Activated T-cell treated with anti-CD3 and anti-CD28 coated beads for 24 hours (primary cell): ENCODE measurements around the gene LCE1D.

Source experiments
- DNase-seq: peaks from one replicate; pipeline ENCODE4 v3.0.0-alpha.2; 2020; ENCODE audit warnings: low read depth

The LCE1D gene

GRCh38 chr1:152796421-152796820 is at the start of gene LCE1D:
LCE1D (plus strand) TSS chr1:152796721; CDS start chr1:152797795, 1,074 bp downstream.
- no peak for DNase-seq

- DNase-seq = no peak
These were observed 48.7 kb upstream of the LCE1D start for GRCh38 chr1:152747831-152748230.

- DNase-seq = no peak
These were observed 44.3 kb upstream of the LCE1D start for GRCh38 chr1:152752225-152752624.

GRCh38 chr1:152753586-152753985 is 42.9 kb upstream of the LCE1D start:
- DNase-seq = no peak

GRCh38 chr1:152756872-152757271 is 39.6 kb upstream of the LCE1D start:
- no peak for DNase-seq

GRCh38 chr1:152757747-152758146 is 38.8 kb upstream of the LCE1D start, which contains the start of gene KPRP:
KPRP (plus strand) TSS chr1:152758025; CDS start chr1:152759589, 1,564 bp downstream.
- no peak for DNase-seq

- DNase-seq = no peak
These were observed 37.9 kb upstream of the LCE1D start for GRCh38 chr1:152758636-152759035.

GRCh38 chr1:152759453-152760173 is 36.9 kb upstream of the LCE1D start:
- DNase-seq = no peak

GRCh38 chr1:152760551-152761190 is 35.9 kb upstream of the LCE1D start:
- DNase-seq = no peak

GRCh38 chr1:152761609-152762213 is 34.8 kb upstream of the LCE1D start:
- DNase-seq = no peak

- no peak for DNase-seq
These were observed 27.5 kb upstream of the LCE1D start for GRCh38 chr1:152768847-152769533.

- DNase-seq = no peak
These were observed 26.1 kb upstream of the LCE1D start for GRCh38 chr1:152770411-152770810.

- no peak for DNase-seq
These were observed 21.6 kb upstream of the LCE1D start, which contains the start of gene LCE1F for GRCh38 chr1:152774875-152775274. LCE1F (plus strand) TSS chr1:152775140; CDS start chr1:152776372, 1,232 bp downstream.

- DNase-seq = no peak
These were observed 20.2 kb upstream of the LCE1D start for GRCh38 chr1:152776361-152776760.

GRCh38 chr1:152777510-152778137 is 18.9 kb upstream of the LCE1D start:
- DNase-seq = no peak

- DNase-seq = no peak
These were observed 13.4 kb upstream of the LCE1D start for GRCh38 chr1:152783095-152783494.

GRCh38 chr1:152786077-152786476 is 10.4 kb upstream of the LCE1D start, which contains the start of gene LCE1E:
LCE1E (plus strand) TSS chr1:152786257; CDS start chr1:152787300, 1,043 bp downstream.
- DNase-seq = no peak

- DNase-seq = no peak
These were observed 835 bp upstream of the LCE1D start for GRCh38 chr1:152795686-152796085.

- DNase-seq = no peak
These were observed 4.8 kb downstream of the LCE1D start for GRCh38 chr1:152801333-152801732.

GRCh38 chr1:152806576-152806975 is 10.1 kb downstream of the LCE1D start, which contains the start of gene LCE1C:
LCE1C (minus strand) TSS chr1:152806651; CDS start chr1:152805478, 1,173 bp downstream.
- DNase-seq = no peak

- no peak for DNase-seq
These were observed 14.5 kb downstream of the LCE1D start for GRCh38 chr1:152811050-152811449.

- no peak for DNase-seq
These were observed 15.2 kb downstream of the LCE1D start, which contains the start of gene LCE1B for GRCh38 chr1:152811671-152812070. LCE1B (plus strand) TSS chr1:152811971; CDS start chr1:152812447, 476 bp downstream.
